Upper lobe of right lung (tissue), 1 donor: Measurements from ENCODE around the gene WDR41. TPM values are rescaled to one million over a fixed set of nuclear protein-coding genes. Genes with fewer than 3 reads are reported as not detected.

ENCODE experiments used
- ATAC-seq: fragments of 200-7000 bp; cut with Tn5 transposase; one replicate; pipeline ENCODE4 v1.9.1; 2020; ENCODE audit warnings: mild to moderate bottlenecking, moderate library complexity
- DNase-seq: peaks from one replicate; pipeline ENCODE4 v3.0.0-alpha.2; 2020
- H3K27ac ChIP-seq: fragments of 200-600 bp; one replicate; pipeline ENCODE4 v1.8.0; 2022
- H3K27me3 ChIP-seq: fragments of 200-600 bp; one replicate; pipeline ENCODE4 v1.8.0; 2022; ENCODE audit warnings: mild to moderate bottlenecking
- H3K36me3 ChIP-seq: fragments of 200-600 bp; one replicate; pipeline ENCODE4 v1.8.0; 2022
- H3K4me1 ChIP-seq: fragments of 200-600 bp; one replicate; pipeline ENCODE4 v1.8.0; 2022
- H3K4me3 ChIP-seq: fragments of 200-600 bp; one replicate; pipeline ENCODE4 v1.8.0; 2022; ENCODE audit warnings: mild to moderate bottlenecking
- H3K9me3 ChIP-seq: fragments of 200-600 bp; one replicate; pipeline ENCODE4 v1.8.0; 2022
- CTCF ChIP-seq: fragments of 200-600 bp; IDR thresholded peaks from one replicate; pipeline ENCODE4 v1.8.0; 2022; ENCODE audit warnings: antibody characterized with exemption
- intact Hi-C: fragments of 100-400 bp; cut with DNase I; formaldehyde crosslinking; loops from one replicate; pipeline ENCODE4 v1.11.0; 2022
- total RNA-seq: library from RNA; stranded (reverse); fragmentation: NEBNext Ultra II Directional; extraction: Animal tissue kit (Norgen Biotek cat#: 25700); gene quantifications from one replicate; pipeline ENCODE4 v1.2.1, GENCODE V29; 2021
- donor health status: DM: no; HTN: yes; CAD: no; lungs with severe emphysema.

WDR41 gene
- total RNA-seq, 1 donor from 2014 or later = 35.7 TPM

GRCh38 chr5:77438071-77438470 lies 54.0 kb downstream of the WDR41 start:
- Histone ChIP-seq H3K4me3 (no peak overlapping the region), H3K4me1 (no peaks in the 10 kb centered on the region), H3K27ac (no peak overlapping the region), H3K27me3 (no peaks in the 10 kb centered on the region), H3K9me3 (no peaks in the 10 kb centered on the region), H3K36me3 (peaks cover 76% of the 10 kb centered on the region)
- TF ChIP-seq CTCF = no peak
- DNase-seq (no peak), ATAC-seq (no peak)
- intact Hi-C loops = no loop called here

GRCh38 chr5:77437194-77437593 lies 54.9 kb downstream of the WDR41 start:
- no peaks in the 10 kb centered on the region for H3K27me3 ChIP-seq
- no peak overlapping the region for H3K4me3 ChIP-seq
- TF ChIP-seq CTCF = no peak
- intact Hi-C loops = no loop called here
- peaks cover 85% of the 10 kb centered on the region for H3K36me3 ChIP-seq
- H3K9me3 ChIP-seq = no peaks in the 10 kb centered on the region
- ATAC-seq (no peak), DNase-seq (no peak)
- no peaks in the 10 kb centered on the region for H3K4me1 ChIP-seq
- H3K27ac ChIP-seq = no peak overlapping the region

- H3K36me3 ChIP-seq = peaks cover 71% of the 10 kb centered on the region
- no peaks in the 10 kb centered on the region for H3K27me3 ChIP-seq
- H3K27ac ChIP-seq = no peak overlapping the region
- ATAC-seq (no peak), DNase-seq (no peak)
- no peak for TF ChIP-seq CTCF
- no peaks in the 10 kb centered on the region for H3K4me1 ChIP-seq
- no peaks in the 10 kb centered on the region for H3K9me3 ChIP-seq
- H3K4me3 ChIP-seq = no peak overlapping the region
- intact Hi-C loops = no loop called here
Observed at GRCh38 chr5:77431719-77432118, 60.4 kb downstream of the WDR41 start.

- no peaks in the 10 kb centered on the region for H3K27me3 ChIP-seq
- DNase-seq = no peak
- intact Hi-C loops = no loop called here
- no peak overlapping the region for H3K27ac ChIP-seq
- peaks cover 66% of the 10 kb centered on the region for H3K36me3 ChIP-seq
- no peaks in the 10 kb centered on the region for H3K4me1 ChIP-seq
- TF ChIP-seq CTCF = no peak
- ATAC-seq = no peak
- H3K9me3 ChIP-seq = no peaks in the 10 kb centered on the region
- H3K4me3 ChIP-seq = no peak overlapping the region
Observed at GRCh38 chr5:77431286-77431685, 60.8 kb downstream of the WDR41 start.

GRCh38 chr5:77430726-77431125 lies 61.4 kb downstream of the WDR41 start:
- TF ChIP-seq CTCF = no peak
- intact Hi-C loops = no loop called here
- no peaks in the 10 kb centered on the region for H3K9me3 ChIP-seq
- H3K4me1 ChIP-seq = no peaks in the 10 kb centered on the region
- ATAC-seq (no peak), DNase-seq (no peak)
- no peak overlapping the region for H3K27ac ChIP-seq
- peaks cover 61% of the 10 kb centered on the region for H3K36me3 ChIP-seq
- H3K27me3 ChIP-seq = no peaks in the 10 kb centered on the region
- H3K4me3 ChIP-seq = no peak overlapping the region

DNA sequence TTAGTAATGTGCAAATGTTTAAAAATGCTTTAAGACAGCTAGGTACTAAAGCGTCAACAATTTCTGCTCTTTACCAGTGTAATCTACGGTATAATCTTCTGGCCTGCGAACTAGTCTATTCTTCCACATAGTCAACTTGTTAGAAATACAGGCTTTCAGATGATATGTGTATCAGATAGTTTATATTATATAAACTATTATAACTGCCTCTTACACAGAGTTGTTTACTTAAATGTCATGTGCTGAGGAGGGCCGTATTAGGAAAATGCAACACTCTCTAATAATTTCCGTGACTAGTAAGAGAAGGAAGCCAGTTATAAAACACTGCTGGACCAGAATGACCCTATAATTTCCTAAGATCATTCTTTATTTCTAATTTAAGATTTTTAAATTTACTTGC lies 63.6 kb downstream of the WDR41 start:
- H3K36me3 ChIP-seq = peaks cover 39% of the 10 kb centered on the region
- no peaks in the 10 kb centered on the region for H3K27me3 ChIP-seq
- intact Hi-C loops = no loop called here
- H3K4me3 ChIP-seq = no peak overlapping the region
- no peak overlapping the region for H3K27ac ChIP-seq
- H3K4me1 ChIP-seq = no peaks in the 10 kb centered on the region
- no peaks in the 10 kb centered on the region for H3K9me3 ChIP-seq
- DNase-seq (no peak), ATAC-seq (no peak)
- TF ChIP-seq CTCF = no peak
